Suprapubic skin (tissue), 4 donors: Measurements from ENCODE around the gene PRPF40B. TPM values are rescaled to one million over a fixed set of nuclear protein-coding genes. Genes with fewer than 3 reads are reported as not detected.

Experiments used
- DNase-seq, 2 donors: peaks; one replicate each; pipeline ENCODE4 v3.0.0-alpha.2; 2019; ENCODE audit warnings: low spot score in 2 of 2
- H3K27ac ChIP-seq: fragments of 200-600 bp; sonication (generic); one replicate; pipeline ENCODE4 v1.5.1; 2019
- H3K27me3 ChIP-seq: fragments of 200-600 bp; sonication (generic); one replicate; pipeline ENCODE4 v1.5.1; 2019
- H3K36me3 ChIP-seq: fragments of 200-600 bp; sonication (generic); one replicate; pipeline ENCODE4 v1.5.1; 2019
- H3K4me1 ChIP-seq: fragments of 200-600 bp; sonication (generic); one replicate; pipeline ENCODE4 v1.5.1; 2019
- H3K4me3 ChIP-seq: fragments of 200-600 bp; sonication (generic); one replicate; pipeline ENCODE4 v1.5.1; 2019; ENCODE audit warnings: mild to moderate bottlenecking
- H3K9me3 ChIP-seq: fragments of 200-600 bp; sonication (generic); one replicate; pipeline ENCODE4 v1.5.1; 2019
- EP300 ChIP-seq: sonication (generic); formaldehyde crosslinking; IDR thresholded peaks from one replicate; pipeline ENCODE4 v1.6.1; 2017; ENCODE audit warnings: antibody characterized with exemption
- POLR2A ChIP-seq, 2 donors: fragments of 450-650 bp; IDR thresholded peaks; one replicate each; pipeline ENCODE4 v1.6.1; 2017; ENCODE audit warnings: antibody characterized with exemption in 2 of 2, mild to moderate bottlenecking in 2 of 2, moderate library complexity in 2 of 2
- POLR2AphosphoS5 ChIP-seq, 3 donors: sonication (generic); formaldehyde crosslinking; IDR thresholded peaks; one replicate each; pipeline ENCODE4 v1.6.1; 2017; ENCODE audit warnings: antibody characterized with exemption in 3 of 3
- WGBS: methylation state at CpG from one replicate; pipeline ENCODE4 v1.1.5; 2018; 5-methylcytosine and 5-hydroxymethylcytosine counted together
- total RNA-seq, 4 donors: library from RNA; depleted of rRNA; stranded (reverse); fragments of >200 nt; gene quantifications; one replicate each; pipeline ENCODE4 v1.1.0, GENCODE V29; 2016
- TF ChIP-seq, protein P1 (sequence below), 2 donors: fragments of 200-600 bp in 1 of 2; fragments of 450-650 bp in 1 of 2; sonication (generic) in 1 of 2; IDR thresholded peaks; one replicate each; pipeline ENCODE4 v1.5.1; 2016 to 2019; ENCODE audit warnings: antibody characterized with exemption in 2 of 2, mild to moderate bottlenecking in 1 of 2, moderate library complexity in 1 of 2

PRPF40B gene
- total RNA-seq, 4 donors from 2014 or later: 10.1 to 38.9 (median 15.4) TPM

DNA sequence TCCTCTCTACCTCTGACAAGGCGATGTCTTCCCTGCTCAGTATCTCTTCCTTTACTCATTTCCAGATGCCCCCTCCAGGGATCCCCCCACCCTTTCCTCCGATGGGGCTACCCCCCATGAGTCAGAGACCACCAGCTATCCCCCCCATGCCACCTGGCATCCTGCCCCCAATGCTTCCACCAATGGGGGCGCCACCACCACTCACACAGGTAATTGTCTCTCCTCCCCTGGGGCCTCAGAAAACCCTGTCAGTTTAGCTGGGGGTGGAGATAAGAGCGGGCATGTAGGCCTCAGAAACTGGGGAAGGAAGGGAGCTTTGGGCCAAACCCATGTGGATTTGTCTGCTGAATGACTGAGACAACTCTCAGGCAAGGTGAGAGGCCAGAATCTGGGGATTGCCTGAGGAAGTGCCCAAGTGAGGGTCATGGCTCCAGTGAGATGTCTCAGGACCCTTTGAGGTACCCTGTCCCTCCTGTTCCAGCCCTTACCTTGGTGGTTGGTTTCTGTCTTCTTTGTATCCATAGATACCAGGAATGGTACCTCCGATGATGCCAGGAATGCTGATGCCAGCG is 8.1 kb downstream of the PRPF40B start:
- no peaks in the 10 kb centered on the region for H3K27me3 ChIP-seq
- H3K36me3 ChIP-seq: peaks cover 33% of the 10 kb centered on the region
- H3K9me3 ChIP-seq: no peaks in the 10 kb centered on the region
- H3K27ac ChIP-seq: no peak overlapping the region
- H3K4me3 ChIP-seq: no peak overlapping the region
- no peak for TF ChIP-seq EP300
- TF ChIP-seq, protein P1, sequence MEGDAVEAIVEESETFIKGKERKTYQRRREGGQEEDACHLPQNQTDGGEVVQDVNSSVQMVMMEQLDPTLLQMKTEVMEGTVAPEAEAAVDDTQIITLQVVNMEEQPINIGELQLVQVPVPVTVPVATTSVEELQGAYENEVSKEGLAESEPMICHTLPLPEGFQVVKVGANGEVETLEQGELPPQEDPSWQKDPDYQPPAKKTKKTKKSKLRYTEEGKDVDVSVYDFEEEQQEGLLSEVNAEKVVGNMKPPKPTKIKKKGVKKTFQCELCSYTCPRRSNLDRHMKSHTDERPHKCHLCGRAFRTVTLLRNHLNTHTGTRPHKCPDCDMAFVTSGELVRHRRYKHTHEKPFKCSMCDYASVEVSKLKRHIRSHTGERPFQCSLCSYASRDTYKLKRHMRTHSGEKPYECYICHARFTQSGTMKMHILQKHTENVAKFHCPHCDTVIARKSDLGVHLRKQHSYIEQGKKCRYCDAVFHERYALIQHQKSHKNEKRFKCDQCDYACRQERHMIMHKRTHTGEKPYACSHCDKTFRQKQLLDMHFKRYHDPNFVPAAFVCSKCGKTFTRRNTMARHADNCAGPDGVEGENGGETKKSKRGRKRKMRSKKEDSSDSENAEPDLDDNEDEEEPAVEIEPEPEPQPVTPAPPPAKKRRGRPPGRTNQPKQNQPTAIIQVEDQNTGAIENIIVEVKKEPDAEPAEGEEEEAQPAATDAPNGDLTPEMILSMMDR (IDR thresholded peaks at IDR 0.05): no peak
- no peak for TF ChIP-seq POLR2AphosphoS5 (IDR thresholded peaks at IDR 0.05)
- peak in 1 of 2 donors; percentile 50 for DNase-seq
- H3K4me1 ChIP-seq: peaks cover under 1% of the 10 kb centered on the region
- 88% methylated on average over 5 of the region's 6 CpGs for WGBS

DNA sequence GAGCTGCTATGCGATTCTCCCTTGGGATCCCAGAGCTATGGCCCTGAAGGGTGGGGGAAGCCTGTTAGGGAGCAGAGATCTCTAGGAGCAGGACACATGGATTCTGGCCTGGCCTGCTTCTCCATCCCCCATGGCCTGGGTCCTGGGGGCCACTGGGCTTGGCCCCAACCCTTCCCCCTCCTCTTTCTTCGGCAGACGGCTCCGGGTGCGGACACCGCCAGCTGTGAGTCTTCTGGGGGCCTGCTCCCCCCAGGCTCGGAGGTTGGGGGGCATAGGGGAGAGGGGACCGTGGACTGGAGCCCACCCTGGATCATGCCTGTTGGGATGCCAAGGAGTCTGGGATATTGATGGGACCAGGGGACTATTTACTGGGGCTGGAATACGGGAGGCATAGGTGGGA is 9.0 kb downstream of the PRPF40B start:
- WGBS: 90% methylated on average over 9 of the region's 9 CpGs
- TF ChIP-seq, protein P1 (IDR thresholded peaks at IDR 0.05): no peak
- TF ChIP-seq POLR2A (IDR thresholded peaks at IDR 0.05): no peak
- no peak for TF ChIP-seq POLR2AphosphoS5 (IDR thresholded peaks at IDR 0.05)
- TF ChIP-seq EP300: no peak

DNA sequence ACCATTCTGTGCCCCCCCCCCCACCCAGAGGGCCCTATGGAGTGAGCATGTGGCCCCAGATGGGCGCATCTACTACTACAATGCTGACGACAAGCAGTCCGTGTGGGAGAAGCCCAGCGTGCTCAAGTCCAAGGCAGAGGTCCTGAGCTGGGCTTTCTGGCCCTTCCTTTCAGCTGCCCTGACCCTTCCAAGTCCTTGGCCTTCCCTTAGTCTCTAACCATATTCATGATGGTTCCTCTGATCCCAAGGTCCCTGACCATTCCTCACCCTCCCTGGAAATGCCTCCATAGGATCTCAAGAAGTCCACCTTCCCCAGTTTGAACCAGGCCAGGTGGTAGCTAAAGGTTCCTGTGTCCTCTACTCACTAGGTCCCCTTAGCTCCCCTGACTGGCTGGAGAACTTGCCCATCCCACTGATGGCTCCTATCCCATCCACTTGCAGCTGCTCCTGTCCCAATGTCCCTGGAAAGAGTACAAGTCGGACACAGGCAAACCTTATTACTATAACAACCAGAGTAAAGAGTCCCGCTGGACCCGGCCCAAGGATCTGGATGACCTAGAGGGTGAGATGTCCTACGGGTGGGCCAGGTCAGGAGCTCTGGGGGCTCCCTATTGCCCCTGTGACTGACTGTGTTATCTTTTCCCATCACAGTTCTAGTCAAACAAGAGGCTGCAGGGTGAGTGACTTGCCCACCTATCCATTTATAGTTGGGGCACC is 9.8 kb downstream of the PRPF40B start:
- H3K4me3 ChIP-seq: no peak overlapping the region
- H3K36me3 ChIP-seq: peaks cover 33% of the 10 kb centered on the region
- H3K4me1 ChIP-seq: peaks cover 6% of the 10 kb centered on the region
- no peak overlapping the region for H3K27ac ChIP-seq
- H3K27me3 ChIP-seq: no peaks in the 10 kb centered on the region
- 97% methylated on average over 8 of the region's 8 CpGs for WGBS
- TF ChIP-seq POLR2A (IDR thresholded peaks at IDR 0.05) (no peak), EP300 (no peak), POLR2AphosphoS5 (IDR thresholded peaks at IDR 0.05) (no peak)
- TF ChIP-seq, protein P1 (IDR thresholded peaks at IDR 0.05): no peak
- H3K9me3 ChIP-seq: no peaks in the 10 kb centered on the region
- peak in 1 of 2 donors; percentile 52 for DNase-seq

More for the DNA sequence above, 9.0 kb downstream of the PRPF40B start:
- no peak overlapping the region for H3K27ac ChIP-seq
- H3K4me3 ChIP-seq: no peak overlapping the region
- peaks cover 6% of the 10 kb centered on the region for H3K4me1 ChIP-seq
- H3K9me3 ChIP-seq: no peaks in the 10 kb centered on the region
- peak in 1 of 2 donors; percentile 41 for DNase-seq
- peaks cover 33% of the 10 kb centered on the region for H3K36me3 ChIP-seq
- H3K27me3 ChIP-seq: no peaks in the 10 kb centered on the region

DNA sequence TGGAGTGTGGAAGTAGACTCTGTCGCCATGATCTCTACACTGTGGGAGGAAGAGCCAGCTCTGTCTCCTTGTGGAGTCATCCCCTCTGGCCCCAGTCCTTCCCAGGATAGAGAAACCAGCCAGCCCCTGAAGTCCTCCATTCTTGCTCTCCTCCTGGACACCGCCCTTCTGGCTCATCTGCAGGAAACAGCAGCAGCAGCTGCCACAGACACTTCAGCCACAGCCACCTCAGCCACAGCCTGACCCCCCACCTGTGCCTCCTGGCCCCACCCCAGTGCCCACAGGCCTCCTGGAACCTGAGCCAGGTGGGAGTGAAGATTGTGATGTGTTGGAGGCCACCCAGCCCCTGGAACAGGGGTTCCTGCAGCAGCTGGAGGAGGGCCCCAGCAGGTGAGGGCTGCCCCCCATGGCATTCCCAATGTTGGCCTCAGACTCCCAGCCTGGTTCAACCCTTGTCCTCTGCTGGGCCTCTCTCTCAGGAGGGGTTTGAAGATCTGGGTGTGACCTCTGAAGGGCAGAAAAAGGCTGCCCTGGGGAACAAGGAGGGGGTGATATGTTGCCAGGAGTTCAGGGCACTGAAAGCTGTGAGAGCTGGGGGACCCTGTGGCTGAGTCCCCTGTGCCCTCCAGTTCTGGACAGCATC is 10.5 kb downstream of the PRPF40B start:
- Histone ChIP-seq H3K36me3 (peaks cover 35% of the 10 kb centered on the region), H3K27ac (no peak overlapping the region), H3K27me3 (no peaks in the 10 kb centered on the region), H3K4me3 (no peak overlapping the region), H3K9me3 (no peaks in the 10 kb centered on the region), H3K4me1 (peaks cover 6% of the 10 kb centered on the region)
- TF ChIP-seq EP300: no peak
- TF ChIP-seq, protein P1 (IDR thresholded peaks at IDR 0.05): no peak
- TF ChIP-seq POLR2A (IDR thresholded peaks at IDR 0.05): no peak
- TF ChIP-seq POLR2AphosphoS5 (IDR thresholded peaks at IDR 0.05): no peak
- 89% methylated on average over 1 of the region's 2 CpGs for WGBS
- peak in 1 of 2 donors; percentile 49 for DNase-seq

DNA sequence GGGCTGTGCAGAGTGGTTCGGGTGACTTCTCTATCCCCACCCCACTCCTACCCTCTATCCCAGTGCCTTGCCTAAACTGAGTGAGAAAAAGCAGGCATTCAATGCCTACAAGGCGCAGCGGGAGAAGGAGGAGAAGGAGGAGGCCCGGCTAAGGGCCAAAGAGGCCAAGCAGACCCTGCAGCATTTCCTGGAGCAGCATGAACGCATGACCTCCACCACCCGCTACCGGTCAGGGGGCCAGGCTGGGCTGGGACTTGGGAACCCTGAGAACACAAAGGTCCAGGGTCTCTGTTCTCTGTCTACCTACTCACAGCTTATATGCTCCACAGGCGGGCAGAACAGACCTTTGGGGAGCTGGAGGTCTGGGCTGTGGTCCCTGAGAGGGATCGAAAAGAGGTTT is 11.7 kb downstream of the PRPF40B start:
- TF ChIP-seq EP300 (no peak), POLR2A (IDR thresholded peaks at IDR 0.05) (no peak), POLR2AphosphoS5 (IDR thresholded peaks at IDR 0.05) (no peak)
- TF ChIP-seq, protein P1 (IDR thresholded peaks at IDR 0.05): no peak
- no peak overlapping the region for H3K27ac ChIP-seq
- peak in 1 of 2 donors; percentile 44 for DNase-seq
- 89% methylated on average over 9 of the region's 9 CpGs for WGBS
- no peaks in the 10 kb centered on the region for H3K9me3 ChIP-seq
- H3K4me3 ChIP-seq: no peak overlapping the region
- peaks cover 40% of the 10 kb centered on the region for H3K36me3 ChIP-seq
- H3K27me3 ChIP-seq: no peaks in the 10 kb centered on the region
- peaks cover 6% of the 10 kb centered on the region for H3K4me1 ChIP-seq
